ENCODE results near the gene NKAPL. TPM values are rescaled to one million over a fixed set of nuclear protein-coding genes. Genes with fewer than 3 reads are reported as not detected.

Gene NKAPL
- total and polyA plus RNA-seq, 3 donors from 2014 or later = 19.1 to 30.1 (median 27.2) TPM

- Histone ChIP-seq H3K36me3 (ENCODE audit: low read depth, missing control alignments) (no peaks in the 10 kb centered on the region), H3K27me3 (no peaks in the 10 kb centered on the region), H3K4me1 (no peaks in the 10 kb centered on the region), H3K4me3 (peak overlapping the region; percentile 56 to 74), H3K9me3 (no peaks in the 10 kb centered on the region), H3K27ac (no peak overlapping the region)
- 29 to 34% methylated on average over 3 of the region's 3 CpGs for WGBS, 2 donors
- no peak for DNase-seq
- no peak for TF ChIP-seq POLR2A (IDR thresholded peaks at IDR 0.05)
- no peak for TF ChIP-seq CTCF (IDR thresholded peaks at IDR 0.05)
- intact Hi-C loops (cut with DNase I; ENCODE audit: low total_unique reads) = no loop called here
These were observed 21.6 kb downstream of the NKAPL start for GRCh38 chr6:28280595-28281287.

- 0 to 1% methylated on average over 36 to 50 of the region's 50 CpGs for WGBS, 2 donors
- intact Hi-C loops (cut with DNase I; ENCODE audit: low total_unique reads) = no loop called here
- TF ChIP-seq POLR2A (IDR thresholded peaks at IDR 0.05) (no peak), CTCF (IDR thresholded peaks at IDR 0.05) (no peak)
These were observed 22.4 kb downstream of the NKAPL start, which contains the start of gene PGBD1 for GRCh38 chr6:28281288-28282064. Gene PGBD1 (plus strand): TSS chr6:28281572. CDS start chr6:28283814, 2,242 bp downstream.

GRCh38 chr6:28282926-28283325, 23.8 kb downstream of the NKAPL start:
- no peak for TF ChIP-seq CTCF (IDR thresholded peaks at IDR 0.05)
- no peak for TF ChIP-seq POLR2A (IDR thresholded peaks at IDR 0.05)
- H3K27ac ChIP-seq = no peak overlapping the region
- DNase-seq = no peak
- H3K27me3 ChIP-seq = no peaks in the 10 kb centered on the region
- 90 to 95% methylated on average over 2 of the region's 2 CpGs for whole genome bisulfite sequencing, 2 donors
- no peaks in the 10 kb centered on the region for H3K9me3 ChIP-seq
- no peaks in the 10 kb centered on the region for H3K4me1 ChIP-seq
- H3K4me3 ChIP-seq = no peak overlapping the region
- intact Hi-C loops (cut with DNase I; ENCODE audit: low total_unique reads) = no loop called here
- no peaks in the 10 kb centered on the region for H3K36me3 ChIP-seq (ENCODE audit: low read depth, missing control alignments)

More at GRCh38 chr6:28281288-28282064, 22.4 kb downstream of the NKAPL start, which contains the start of gene PGBD1:
- Histone ChIP-seq H3K9me3 (no peaks in the 10 kb centered on the region), H3K27me3 (no peaks in the 10 kb centered on the region), H3K27ac (peak within 1 kb of the TSS in 1 of 2 donors; percentile 12), H3K4me1 (no peaks in the 10 kb centered on the region), H3K4me3 (peak within 1 kb of the TSS; percentile 56 to 74), H3K36me3 (ENCODE audit: low read depth, missing control alignments) (no peaks in the 10 kb centered on the region)
- peak; percentile 79 for DNase-seq

GRCh38 chr6:28291573-28291972, 32.5 kb downstream of the NKAPL start:
- no peaks in the 10 kb centered on the region for H3K36me3 ChIP-seq (ENCODE audit: low read depth, missing control alignments)
- intact Hi-C loops (cut with DNase I; ENCODE audit: low total_unique reads) = no loop called here
- H3K4me3 ChIP-seq = no peak overlapping the region
- no peaks in the 10 kb centered on the region for H3K27me3 ChIP-seq
- no peaks in the 10 kb centered on the region for H3K9me3 ChIP-seq
- no peak overlapping the region for H3K27ac ChIP-seq
- no peak for DNase-seq
- H3K4me1 ChIP-seq = no peaks in the 10 kb centered on the region
- no peak for TF ChIP-seq POLR2A (IDR thresholded peaks at IDR 0.05)
- no peak for TF ChIP-seq CTCF (IDR thresholded peaks at IDR 0.05)

All from testis (tissue), 3 donors.